Bone marrow (tissue), 2 donors: ENCODE results near the gene PEAK1.

Experiments
- DNase-seq, 2 donors: peaks; one replicate each; lab custom pipeline; 2025; lab: John Stamatoyannopoulos, UW

The PEAK1 gene

DNA sequence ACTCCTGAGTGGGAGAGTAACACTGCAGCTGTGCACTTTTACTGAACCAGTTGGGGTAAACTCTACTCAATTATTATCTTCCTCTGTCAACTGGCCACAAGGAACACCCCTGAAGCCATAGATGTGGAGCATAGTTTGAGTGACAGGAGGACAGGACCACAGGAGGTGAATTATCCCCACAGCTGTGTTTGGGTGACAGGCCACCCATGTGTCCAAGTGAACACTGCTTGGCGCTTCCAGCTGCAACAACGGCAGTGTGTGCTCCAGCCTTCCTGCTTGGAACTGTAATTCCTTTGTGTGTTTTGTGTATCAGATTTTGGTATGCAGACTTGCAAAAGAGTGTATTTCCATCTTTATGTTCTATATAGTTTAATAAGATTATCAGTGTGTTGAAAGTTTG, 328.8 kb downstream of the PEAK1 start:
- DNase-seq = no peak

DNA sequence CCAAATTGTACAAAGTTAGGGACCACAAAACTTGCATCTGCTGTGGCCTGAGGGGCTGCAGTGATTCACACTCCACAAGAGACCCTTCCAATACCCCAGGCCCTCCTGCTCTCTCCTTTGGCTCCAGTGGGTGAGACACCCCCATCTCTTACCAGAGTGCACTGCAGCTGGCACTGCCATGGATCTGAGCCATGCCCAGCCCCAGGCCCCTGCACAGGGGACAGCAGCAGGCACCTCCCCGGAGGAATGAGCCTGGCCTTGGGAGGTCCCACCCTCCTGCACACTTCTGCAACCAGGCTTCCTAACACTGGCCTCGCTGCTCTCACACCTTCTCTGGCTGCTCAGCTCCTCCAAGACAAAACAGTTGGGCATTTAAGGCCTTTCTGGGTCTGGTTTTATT, 332.7 kb downstream of the PEAK1 start:
- DNase-seq = no peak

DNA sequence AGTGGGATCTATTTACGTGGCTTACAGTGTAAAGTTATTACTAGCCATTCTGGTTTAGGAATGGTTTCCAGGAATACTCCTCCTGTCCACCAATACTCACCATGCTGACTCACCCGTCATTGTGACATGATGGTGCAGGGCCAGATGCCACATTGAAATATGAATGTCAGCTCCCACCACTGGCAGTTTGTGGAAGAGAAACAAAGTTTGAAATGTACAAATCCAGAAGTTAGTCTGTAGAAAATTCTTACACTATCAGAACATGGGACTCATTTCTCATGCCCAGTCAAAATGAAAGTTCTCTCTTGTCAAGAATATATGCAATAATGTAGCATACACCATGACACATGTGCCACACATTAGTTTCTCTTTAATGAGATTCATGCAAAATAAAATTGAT, 334.6 kb downstream of the PEAK1 start:
- no peak for DNase-seq

DNA sequence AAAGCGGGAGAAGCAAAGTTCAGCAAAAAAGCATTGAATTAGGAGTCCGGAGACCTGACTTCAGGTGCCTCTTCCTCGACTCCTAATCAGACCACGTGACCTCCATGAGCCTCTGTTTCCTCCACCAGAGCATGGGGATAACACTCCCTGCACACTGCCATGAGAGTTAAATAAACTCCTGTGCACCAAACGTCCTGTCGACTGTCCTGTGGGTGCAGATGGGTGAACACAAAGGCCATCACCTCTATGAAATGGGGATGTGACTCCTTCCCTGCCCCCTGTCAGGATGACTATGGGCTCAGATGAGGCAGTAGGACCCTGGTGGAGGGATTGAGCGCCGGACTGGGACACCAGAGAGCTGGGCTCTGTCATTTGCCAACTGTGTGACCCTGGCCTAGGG, 335.5 kb downstream of the PEAK1 start:
- no peak for DNase-seq

DNA sequence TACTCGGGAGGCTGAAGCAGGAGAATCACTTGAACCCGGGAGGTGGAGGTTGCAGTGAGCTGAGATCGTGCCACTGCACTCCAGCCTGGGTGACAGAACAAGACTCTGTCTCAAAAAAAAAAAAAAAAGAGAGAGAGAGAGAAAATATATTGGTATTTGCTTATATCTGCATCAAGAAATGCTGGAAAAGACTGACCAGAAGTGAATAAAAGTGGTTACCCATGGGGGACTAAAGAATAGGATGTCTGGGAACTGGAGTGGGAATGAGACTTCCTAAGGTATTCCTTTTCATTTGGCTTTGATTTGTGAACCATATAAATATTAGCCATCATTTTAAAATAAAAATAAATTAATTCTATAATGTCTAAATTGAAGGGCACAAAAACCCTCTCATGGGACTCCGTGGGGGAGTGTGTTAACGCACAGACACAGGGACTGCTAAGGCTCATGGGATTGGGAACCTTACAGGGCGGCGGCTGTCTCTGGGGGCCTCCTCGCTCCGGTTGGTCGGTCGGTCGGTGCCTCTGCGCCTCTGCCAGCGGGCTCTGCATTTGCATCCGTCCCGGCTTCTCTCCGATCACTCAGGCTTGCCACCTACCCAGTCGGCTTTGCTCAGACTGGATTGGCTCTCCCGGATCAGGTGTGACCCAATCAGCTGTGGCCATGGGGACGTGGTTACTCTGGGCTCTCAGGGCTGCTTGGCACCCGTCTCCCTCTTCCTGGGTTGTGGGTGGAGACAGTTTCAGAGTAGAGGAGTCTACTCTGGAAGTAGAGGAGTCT, 336.3 kb downstream of the PEAK1 start:
- DNase-seq = no peak

DNA sequence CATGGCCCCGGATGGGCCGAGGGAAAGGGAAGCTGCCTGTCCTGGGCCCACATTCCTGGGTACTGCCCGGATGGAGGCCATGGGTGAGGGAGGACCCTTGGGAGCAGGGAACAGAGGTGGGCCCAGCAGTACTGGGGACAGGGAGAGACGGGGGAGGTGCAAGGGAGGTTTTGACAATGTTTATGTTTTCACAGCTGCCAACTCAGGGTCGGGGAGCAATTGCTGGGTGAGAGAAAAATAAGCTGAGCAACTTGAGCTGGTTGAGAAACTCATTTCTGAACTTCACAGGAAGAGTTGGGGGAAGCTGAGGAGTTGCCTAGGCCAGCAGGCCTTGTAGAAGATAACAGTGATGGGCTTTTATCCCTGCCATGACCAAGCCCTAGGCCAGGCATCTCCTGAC, 337.9 kb downstream of the PEAK1 start:
- DNase-seq = no peak

DNA sequence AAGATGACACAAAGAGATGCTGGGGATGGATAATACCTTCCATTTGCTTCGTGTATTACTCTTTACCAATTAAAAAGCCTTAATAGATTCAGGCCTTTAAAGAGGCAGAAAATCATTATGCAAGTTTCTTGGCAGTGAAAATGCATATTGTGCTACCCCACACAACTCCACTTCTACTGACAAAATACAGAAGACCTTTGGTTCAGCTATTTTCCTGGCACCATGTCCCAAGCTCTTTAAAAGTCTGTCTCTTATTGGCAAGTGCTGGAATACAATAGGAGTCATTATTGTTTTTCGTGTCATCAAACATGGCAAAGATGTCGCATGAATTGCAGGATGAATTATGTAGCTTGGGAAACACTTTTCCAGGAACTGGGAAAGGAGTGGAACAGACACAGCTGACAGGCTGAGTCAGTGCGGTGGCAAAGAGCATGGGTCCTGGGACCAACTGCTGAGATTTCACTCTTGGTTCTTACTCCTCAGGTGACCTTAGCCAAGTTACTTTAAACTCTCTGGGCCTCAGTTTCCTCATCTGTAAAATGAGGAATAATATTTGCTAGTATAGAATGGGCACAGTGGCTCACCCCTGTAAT, 343.5 kb downstream of the PEAK1 start:
- DNase-seq = no peak

DNA sequence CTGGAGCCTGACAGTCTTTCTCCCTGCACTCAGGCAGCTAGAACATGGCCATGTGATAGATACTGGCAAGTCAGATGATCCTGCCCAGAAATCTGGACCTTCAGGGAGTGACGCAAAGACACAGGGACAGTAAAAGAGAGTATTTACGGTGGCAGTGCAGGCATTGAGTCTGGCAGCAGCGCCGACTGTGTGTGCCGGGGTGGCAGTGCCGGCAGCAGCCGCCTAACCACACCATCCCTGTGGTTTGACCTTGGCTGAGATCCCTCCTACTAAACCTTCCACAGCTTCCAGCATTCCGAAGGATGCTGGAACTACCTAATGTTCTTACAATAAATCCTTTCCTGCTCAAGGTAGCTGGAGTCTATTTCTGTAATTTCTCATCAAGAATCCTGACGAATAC, 344.4 kb downstream of the PEAK1 start:
- DNase-seq = no peak

DNA sequence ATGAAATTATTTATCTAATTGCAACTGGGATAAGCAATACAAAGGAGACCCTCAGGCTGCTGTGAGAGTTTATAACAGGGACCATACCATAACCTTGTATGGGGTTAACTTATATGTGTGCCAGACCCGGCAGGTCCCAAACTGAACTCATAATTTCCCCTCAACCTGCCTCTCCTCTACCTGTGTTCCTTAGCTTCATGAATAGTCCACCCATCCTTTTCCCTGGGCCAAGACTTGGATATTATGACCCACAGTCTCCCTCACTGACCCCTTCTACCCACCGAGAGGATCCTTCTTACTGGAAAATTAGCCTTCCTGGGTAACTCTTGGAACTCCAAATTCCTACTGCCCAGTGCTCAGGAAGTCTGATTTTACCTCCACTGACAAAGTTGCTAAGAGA, 345.6 kb downstream of the PEAK1 start:
- DNase-seq = no peak

DNA sequence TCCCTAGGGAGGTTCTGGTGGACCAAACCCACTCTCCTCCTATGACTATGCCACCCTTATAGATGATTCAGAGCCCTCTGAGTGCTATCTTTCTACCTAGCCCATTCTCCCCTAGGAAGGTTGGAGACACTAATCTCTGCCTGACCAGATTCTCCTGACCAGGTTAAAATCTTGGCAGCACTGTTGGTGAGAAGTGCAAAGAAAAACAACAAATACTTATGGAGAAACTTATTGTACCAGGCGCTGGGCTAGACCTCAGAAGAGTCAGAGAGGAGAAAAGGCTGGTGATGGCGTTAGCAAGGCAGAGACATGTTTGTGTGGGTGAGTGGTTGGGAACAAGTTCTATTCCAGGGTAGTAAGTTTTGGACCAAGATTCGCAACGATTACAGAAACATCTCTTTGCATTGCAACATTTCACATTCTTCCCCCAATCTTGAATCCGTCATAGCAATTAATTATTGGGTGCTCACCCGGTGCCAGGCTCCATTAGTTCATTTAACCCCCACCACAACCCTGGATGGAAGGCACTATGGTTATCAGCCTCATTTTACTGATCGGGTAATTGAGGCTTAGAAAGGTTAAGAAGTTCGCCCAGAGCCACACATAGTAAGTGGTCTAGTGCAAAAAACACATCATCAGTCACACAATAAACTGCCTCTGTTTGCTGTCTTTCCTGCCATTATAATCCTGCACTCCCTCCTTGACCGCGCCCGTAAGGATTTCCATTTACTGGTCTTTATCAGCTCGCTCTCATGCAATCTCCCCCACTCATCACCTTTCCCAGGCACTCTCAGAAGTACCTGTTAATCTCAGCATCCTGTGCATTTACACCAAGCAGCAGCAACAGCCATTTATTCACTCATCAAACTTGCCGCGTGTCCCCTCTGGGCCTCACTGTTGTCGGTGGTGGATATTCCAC, 348.3 kb downstream of the PEAK1 start:
- DNase-seq = no peak

DNA sequence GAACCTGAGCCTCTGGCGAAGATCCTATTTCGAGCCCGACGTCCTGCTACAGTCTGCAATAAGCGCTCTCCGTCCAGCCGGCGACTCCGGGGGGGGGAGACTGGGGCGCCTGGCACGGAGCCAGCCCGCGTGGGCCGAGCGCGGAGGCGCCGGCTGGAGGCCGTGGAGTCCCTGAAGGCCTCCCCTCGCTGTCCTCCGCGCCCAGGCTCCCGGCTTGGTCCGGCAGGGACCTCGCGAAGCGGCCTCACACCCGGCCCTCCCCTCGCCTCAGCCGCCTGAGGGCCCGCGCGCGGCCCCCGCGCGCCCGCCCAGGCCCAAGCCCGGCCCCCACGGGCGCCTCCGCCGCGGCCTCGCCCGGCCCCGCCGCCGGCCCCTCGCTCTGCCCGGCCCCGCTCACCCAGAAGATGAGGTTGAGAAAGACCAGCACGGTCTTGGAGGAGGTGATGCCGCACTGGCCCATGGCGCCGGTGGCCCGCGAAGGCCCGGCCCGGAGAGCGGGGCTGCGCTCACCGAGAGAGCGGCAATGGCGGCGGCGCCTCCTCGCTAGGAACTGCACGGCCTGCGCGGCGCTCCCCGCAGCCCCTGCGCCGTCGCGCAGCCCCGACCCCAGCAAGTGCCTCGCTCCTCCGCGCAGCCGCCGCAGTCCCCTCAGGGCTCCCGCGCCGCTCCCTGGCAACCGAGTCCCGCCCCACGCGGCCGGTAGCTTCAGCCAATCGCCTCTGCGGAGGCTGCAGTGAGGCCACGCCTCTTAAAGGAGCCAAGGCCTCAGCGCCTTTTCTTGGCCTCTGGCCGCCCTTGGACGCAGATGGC, 349.2 kb downstream of the PEAK1 start, which contains the start of gene TSPAN3:
Gene TSPAN3 (minus strand): TSS at position 615 of the 810 bp plus-strand sequence. CDS start 155 bp downstream, at position 460.
- peak; percentile 64 to 81 for DNase-seq

DNA sequence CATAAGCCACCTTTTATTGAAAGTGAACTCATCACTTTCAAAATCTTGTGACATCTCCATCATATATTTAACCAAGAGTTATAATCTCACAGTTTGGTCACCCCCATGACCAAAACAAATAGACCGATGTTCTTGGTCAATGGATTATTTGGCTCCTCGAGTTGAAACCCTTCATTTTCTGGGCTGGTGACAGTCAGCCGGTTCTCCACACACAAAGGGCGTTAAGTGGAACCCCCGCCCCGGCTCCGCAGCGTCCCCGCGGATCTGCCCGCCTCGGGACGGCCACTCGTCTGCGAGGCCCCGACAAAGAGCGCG, 349.8 kb downstream of the PEAK1 start:
- no peak for DNase-seq

DNA sequence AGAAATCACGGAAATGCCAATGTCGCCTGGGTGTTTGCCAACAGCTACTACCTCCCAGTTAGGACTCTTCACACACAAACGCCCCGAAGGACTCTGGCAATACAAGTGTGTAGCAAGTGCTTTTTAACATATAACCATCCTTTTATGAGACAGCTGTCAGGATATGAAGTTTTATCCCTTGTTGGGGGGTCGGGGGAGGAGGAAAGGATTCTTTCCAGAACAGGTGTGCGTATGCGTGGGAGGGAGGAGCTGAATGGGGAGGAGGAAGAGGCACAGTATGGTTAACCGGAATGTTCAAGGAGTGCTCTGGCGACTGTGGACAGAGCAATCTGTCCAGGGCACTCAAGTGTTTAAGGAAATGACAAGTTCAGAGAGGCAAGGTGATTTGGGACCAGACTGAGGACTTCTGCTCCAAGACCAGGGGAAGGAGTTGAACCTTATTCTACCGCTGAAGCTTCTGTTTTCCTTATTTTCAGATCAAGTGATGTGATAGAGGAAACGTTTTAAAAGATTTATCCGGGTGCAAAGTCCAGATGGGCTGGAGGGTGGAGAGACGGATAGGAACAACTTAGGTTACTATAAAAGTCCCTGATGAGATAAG, 350.3 kb downstream of the PEAK1 start:
- no peak for DNase-seq

DNA sequence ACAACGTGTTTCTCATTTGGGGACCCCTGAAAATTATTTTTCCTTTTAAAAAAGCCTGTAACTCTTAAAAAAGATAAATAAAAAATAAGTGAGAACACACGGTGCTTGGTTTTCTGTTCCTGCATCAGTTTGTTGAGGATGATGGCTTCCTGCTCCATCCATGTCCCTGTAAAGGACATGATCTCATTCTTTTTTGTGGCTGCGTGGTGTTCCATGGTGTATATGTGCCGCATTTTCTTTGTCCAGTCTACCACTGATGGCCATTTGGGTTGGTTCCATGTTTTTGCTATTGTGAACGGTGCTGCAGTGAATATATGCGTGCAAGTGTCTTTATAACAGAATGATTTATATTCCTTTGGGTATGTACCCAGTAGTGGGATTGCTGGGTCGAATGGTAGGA, 351.3 kb downstream of the PEAK1 start:
- no peak for DNase-seq

DNA sequence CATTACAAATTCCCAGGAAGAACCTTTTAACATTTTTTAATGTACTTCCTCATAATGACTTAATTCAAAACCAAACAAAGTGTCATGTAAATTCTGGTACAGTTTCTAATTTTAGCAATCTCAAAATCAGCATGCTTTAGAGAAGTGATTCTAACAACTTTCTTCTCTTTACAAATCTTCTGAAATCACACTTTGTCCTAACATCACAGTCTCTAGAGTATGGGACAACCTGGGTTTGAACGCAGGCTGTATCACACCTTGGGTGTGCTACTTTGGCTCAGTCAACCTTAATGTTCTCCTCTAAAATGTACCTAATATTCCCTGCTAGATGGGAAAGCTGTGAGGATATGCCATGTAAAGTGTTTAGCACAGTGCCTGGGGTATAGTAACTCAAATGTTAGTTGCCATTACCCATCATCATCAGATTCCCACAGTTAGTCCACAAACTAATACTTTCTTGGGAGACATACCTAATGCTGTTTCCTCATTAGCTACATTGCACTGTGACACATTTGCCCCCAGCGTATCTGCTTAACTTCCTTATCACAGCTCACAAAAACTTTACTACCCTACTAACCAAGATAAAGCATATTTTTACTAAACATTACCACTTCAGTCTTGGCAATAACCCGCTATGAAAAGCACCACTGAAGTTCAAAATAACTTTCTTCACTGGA, 352.1 kb downstream of the PEAK1 start:
- no peak for DNase-seq

DNA sequence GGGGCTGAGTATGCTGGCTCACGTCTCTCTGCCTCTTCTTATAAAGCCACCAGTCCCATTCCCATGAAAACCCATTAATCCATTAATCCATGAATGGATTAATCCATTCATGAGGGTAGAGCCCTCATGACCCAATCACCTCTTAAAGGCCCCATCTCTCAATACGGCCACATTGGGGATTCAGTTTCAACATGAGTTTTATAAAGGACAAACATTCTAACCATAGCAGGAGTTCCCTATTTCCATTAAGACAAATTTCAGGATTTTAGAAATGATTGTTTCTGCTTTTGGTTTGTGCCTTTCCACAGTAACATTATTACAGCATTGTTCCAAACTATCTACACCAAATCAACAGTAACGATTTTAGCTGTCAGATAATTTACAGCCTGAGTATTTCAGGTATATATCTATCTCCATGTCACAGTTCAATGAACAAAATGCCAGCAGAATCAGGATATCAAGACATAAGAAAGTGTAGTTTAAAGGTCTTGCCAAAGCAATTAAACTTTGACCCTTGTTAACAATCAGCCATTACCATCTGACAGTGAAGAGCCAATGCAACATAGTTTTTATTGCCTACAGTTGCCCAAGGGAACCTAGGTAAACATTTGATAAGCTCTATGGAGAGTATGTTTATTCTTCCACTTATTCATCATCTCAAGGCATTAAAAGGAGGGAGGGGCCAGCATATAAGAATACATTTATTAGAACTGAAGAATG, 352.8 kb downstream of the PEAK1 start:
- DNase-seq = no peak

DNA sequence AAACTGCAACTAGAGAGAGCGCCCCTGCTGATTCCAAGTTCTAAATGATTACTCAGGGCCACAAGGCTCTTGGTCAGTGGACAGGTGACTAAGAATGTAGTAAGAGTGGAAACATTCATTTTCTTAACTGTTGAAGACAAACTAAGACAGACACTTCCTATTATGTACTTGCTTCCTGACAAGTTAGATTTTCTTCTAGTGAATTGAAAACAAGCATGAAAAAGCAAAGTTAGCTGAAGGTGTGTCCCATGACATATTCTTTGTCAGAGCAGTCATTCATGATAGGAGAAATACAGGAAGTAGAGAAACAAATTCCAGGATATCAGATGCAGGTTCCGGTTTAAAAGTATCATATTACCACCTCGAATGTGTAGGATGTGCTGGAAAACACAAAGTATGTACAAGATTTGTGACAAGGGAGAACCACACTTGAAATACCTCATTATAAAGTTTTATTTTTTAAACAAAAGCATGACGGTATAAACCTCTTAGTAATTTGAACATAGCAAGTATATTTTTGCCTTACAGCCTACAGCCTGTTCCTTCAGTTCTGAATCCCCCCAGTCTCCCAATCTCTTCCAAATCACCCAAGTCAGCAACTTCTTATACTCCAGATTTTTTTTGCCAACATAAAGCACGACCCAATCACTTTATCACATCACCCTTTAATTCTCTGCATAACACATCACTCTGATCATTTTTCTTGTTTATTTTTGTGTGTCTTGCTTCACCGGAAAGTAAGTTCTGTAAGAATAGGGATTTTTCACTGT, 355.2 kb downstream of the PEAK1 start:
- peak in 1 of 2 donors; percentile 46 for DNase-seq

DNA sequence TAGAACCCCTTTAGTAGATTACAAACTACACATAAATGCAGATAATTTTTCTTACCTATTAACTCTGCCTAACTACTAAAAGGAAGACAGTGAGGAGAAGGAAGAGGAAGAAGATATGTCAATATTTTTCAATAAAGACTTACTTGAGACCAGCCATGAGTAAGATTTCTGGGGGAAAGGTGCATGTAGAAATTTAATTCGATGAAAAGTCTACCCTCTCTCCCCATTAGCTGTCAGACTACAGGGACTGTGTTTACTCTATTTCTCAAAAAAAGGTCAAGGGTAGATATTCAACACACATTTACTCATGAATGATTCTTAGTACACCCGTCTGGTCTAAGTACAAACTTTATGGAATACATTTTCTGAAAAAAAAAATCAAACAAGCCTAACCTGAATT, 355.8 kb downstream of the PEAK1 start:
- no peak for DNase-seq

DNA sequence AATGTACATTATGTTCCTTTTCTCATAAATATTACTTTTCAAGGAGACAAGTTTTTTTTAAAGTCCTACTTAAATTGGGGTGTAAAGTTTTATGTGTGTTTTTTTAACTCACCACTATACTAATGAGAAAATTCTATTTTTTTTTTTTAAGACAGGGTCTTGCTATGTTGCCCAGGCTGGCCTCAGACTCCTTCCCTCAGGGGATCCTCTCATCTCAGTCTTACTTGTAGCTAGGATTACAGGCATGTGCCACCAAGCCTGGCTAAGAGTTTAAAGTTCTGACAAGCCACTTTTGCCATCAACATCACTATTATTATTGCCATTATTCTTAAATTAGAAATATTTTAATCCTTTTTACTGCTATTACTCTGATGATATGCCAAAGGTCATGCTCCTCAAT, 356.7 kb downstream of the PEAK1 start:
- no peak for DNase-seq

DNA sequence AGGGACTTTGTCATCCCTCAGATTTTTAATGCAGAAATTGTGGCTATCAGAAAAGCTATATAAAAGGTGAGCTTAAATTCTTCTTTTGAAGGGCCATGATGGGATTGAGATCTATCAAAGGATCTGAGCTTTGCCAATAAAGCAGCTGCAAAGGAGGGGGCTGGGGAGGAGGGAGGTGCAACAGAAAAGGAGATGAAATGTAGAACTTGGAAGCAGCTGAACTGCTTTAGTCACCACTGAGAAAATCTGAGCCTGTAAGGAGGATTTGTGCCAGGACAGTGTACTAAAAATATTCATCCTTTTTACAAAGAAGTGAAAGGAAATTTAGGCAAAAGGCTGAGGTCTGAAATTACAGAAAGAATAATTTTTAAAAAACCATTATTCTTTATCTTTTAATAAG, 359.4 kb downstream of the PEAK1 start:
- no peak for DNase-seq
